ENCODE results near the gene BMP8A. TPM values are rescaled to one million over a fixed set of nuclear protein-coding genes. Genes with fewer than 3 reads are reported as not detected.
"Not testable (repeated sequence)": the region's sequence is repeated elsewhere in the genome, so short reads cannot be mapped to it uniquely, and the experiment has no call there.

Gene BMP8A
- total and polyA plus RNA-seq, 4 donors = 3.0 to 5.0 (median 4.1) TPM

- H3K4me1 ChIP-seq (ENCODE audit: control insufficient read depth, insufficient read depth, low read length); H3K4me3 ChIP-seq (ENCODE audit: low read depth, low read length); H3K9me3 ChIP-seq (ENCODE audit: control insufficient read depth, insufficient read depth, low read length); H3K27me3 ChIP-seq (ENCODE audit: control insufficient read depth, insufficient read depth, low read length); H3K36me3 ChIP-seq (ENCODE audit: control insufficient read depth, insufficient read depth, low read length); DNase-seq (ENCODE audit: low read depth in 4 of 6, low spot score in 6 of 6); H3K27ac ChIP-seq (ENCODE audit: low read depth, low read length): not testable (repeated sequence)
- WGBS (ENCODE audit: insufficient coverage) = no CpG with 5 or more reads among the region's 25 CpGs
Measured at GRCh38 chr1:39512234-39512847, 20.9 kb downstream of the BMP8A start.

GRCh38 chr1:39514710-39515124 is 23.3 kb downstream of the BMP8A start:
- H3K27ac ChIP-seq (ENCODE audit: low read depth, low read length); H3K4me3 ChIP-seq (ENCODE audit: low read depth, low read length); H3K4me1 ChIP-seq (ENCODE audit: control insufficient read depth, insufficient read depth, low read length); H3K27me3 ChIP-seq (ENCODE audit: control insufficient read depth, insufficient read depth, low read length); H3K9me3 ChIP-seq (ENCODE audit: control insufficient read depth, insufficient read depth, low read length); H3K36me3 ChIP-seq (ENCODE audit: control insufficient read depth, insufficient read depth, low read length): not testable (repeated sequence)
- WGBS (ENCODE audit: insufficient coverage) = 4% methylated on average over 18 of the region's 46 CpGs
- peak in 1 of 6 donors; percentile 27 for DNase-seq (ENCODE audit: low read depth in 4 of 6, low spot score in 6 of 6)

- H3K4me3 ChIP-seq (ENCODE audit: low read depth, low read length); H3K27ac ChIP-seq (ENCODE audit: low read depth, low read length); H3K9me3 ChIP-seq (ENCODE audit: control insufficient read depth, insufficient read depth, low read length); H3K36me3 ChIP-seq (ENCODE audit: control insufficient read depth, insufficient read depth, low read length); H3K4me1 ChIP-seq (ENCODE audit: control insufficient read depth, insufficient read depth, low read length); H3K27me3 ChIP-seq (ENCODE audit: control insufficient read depth, insufficient read depth, low read length): not testable (repeated sequence)
- peak in 2 of 6 donors; percentile 31 to 40 for DNase-seq (ENCODE audit: low read depth in 4 of 6, low spot score in 6 of 6)
- no CpG with 5 or more reads among the region's 78 CpGs for WGBS (ENCODE audit: insufficient coverage)
Measured at GRCh38 chr1:39515131-39516086, 24.0 kb downstream of the BMP8A start.

- H3K4me3 ChIP-seq (ENCODE audit: low read depth, low read length); H3K27me3 ChIP-seq (ENCODE audit: control insufficient read depth, insufficient read depth, low read length); H3K36me3 ChIP-seq (ENCODE audit: control insufficient read depth, insufficient read depth, low read length); H3K9me3 ChIP-seq (ENCODE audit: control insufficient read depth, insufficient read depth, low read length); H3K27ac ChIP-seq (ENCODE audit: low read depth, low read length); DNase-seq (ENCODE audit: low read depth in 4 of 6, low spot score in 6 of 6); H3K4me1 ChIP-seq (ENCODE audit: control insufficient read depth, insufficient read depth, low read length): not testable (repeated sequence)
- no CpG with 5 or more reads among the region's 4 CpGs for WGBS (ENCODE audit: insufficient coverage)
Measured at GRCh38 chr1:39516841-39517240, 25.4 kb downstream of the BMP8A start.

- DNase-seq (ENCODE audit: low read depth in 4 of 6, low spot score in 6 of 6); H3K27ac ChIP-seq (ENCODE audit: low read depth, low read length); H3K36me3 ChIP-seq (ENCODE audit: control insufficient read depth, insufficient read depth, low read length); H3K27me3 ChIP-seq (ENCODE audit: control insufficient read depth, insufficient read depth, low read length); H3K9me3 ChIP-seq (ENCODE audit: control insufficient read depth, insufficient read depth, low read length); H3K4me3 ChIP-seq (ENCODE audit: low read depth, low read length); H3K4me1 ChIP-seq (ENCODE audit: control insufficient read depth, insufficient read depth, low read length): not testable (repeated sequence)
- no CpG with 5 or more reads among the region's 7 CpGs for WGBS (ENCODE audit: insufficient coverage)
Measured at GRCh38 chr1:39517936-39518335, 26.5 kb downstream of the BMP8A start.

GRCh38 chr1:39519376-39519775 is 27.9 kb downstream of the BMP8A start:
- not testable (repeated sequence) for H3K4me1 ChIP-seq (ENCODE audit: control insufficient read depth, insufficient read depth, low read length); H3K27ac ChIP-seq (ENCODE audit: low read depth, low read length); H3K4me3 ChIP-seq (ENCODE audit: low read depth, low read length); H3K9me3 ChIP-seq (ENCODE audit: control insufficient read depth, insufficient read depth, low read length); DNase-seq (ENCODE audit: low read depth in 4 of 6, low spot score in 6 of 6); H3K27me3 ChIP-seq (ENCODE audit: control insufficient read depth, insufficient read depth, low read length)
- no CpG with 5 or more reads among the region's 5 CpGs for WGBS (ENCODE audit: insufficient coverage)
- peaks cover 12% of the 10 kb centered on the region for H3K36me3 ChIP-seq (ENCODE audit: control insufficient read depth, insufficient read depth, low read length)

- H3K4me3 ChIP-seq (ENCODE audit: low read depth, low read length); H3K27ac ChIP-seq (ENCODE audit: low read depth, low read length); DNase-seq (ENCODE audit: low read depth in 4 of 6, low spot score in 6 of 6); H3K4me1 ChIP-seq (ENCODE audit: control insufficient read depth, insufficient read depth, low read length); H3K9me3 ChIP-seq (ENCODE audit: control insufficient read depth, insufficient read depth, low read length); H3K27me3 ChIP-seq (ENCODE audit: control insufficient read depth, insufficient read depth, low read length): not testable (repeated sequence)
- 80% methylated on average over 1 of the region's 10 CpGs for WGBS (ENCODE audit: insufficient coverage)
- peaks cover 37% of the 10 kb centered on the region for H3K36me3 ChIP-seq (ENCODE audit: control insufficient read depth, insufficient read depth, low read length)
Measured at GRCh38 chr1:39522221-39522620, 30.8 kb downstream of the BMP8A start.

- H3K27ac ChIP-seq (ENCODE audit: low read depth, low read length) = no peak overlapping the region
- peaks cover 44% of the 10 kb centered on the region for H3K36me3 ChIP-seq (ENCODE audit: control insufficient read depth, insufficient read depth, low read length)
- H3K4me1 ChIP-seq (ENCODE audit: control insufficient read depth, insufficient read depth, low read length) = peaks cover 5% of the 10 kb centered on the region
- H3K27me3 ChIP-seq (ENCODE audit: control insufficient read depth, insufficient read depth, low read length) = no peaks in the 10 kb centered on the region
- no peaks in the 10 kb centered on the region for H3K9me3 ChIP-seq (ENCODE audit: control insufficient read depth, insufficient read depth, low read length)
- DNase-seq (ENCODE audit: low read depth in 4 of 6, low spot score in 6 of 6) = no peak
- no peak overlapping the region for H3K4me3 ChIP-seq (ENCODE audit: low read depth, low read length)
- 73% methylated on average over 12 of the region's 29 CpGs for WGBS (ENCODE audit: insufficient coverage)
Measured at GRCh38 chr1:39522661-39523567, 31.5 kb downstream of the BMP8A start.

- Histone ChIP-seq H3K36me3 (ENCODE audit: control insufficient read depth, insufficient read depth, low read length) (peaks cover 57% of the 10 kb centered on the region), H3K4me1 (ENCODE audit: control insufficient read depth, insufficient read depth, low read length) (peaks cover 5% of the 10 kb centered on the region), H3K9me3 (ENCODE audit: control insufficient read depth, insufficient read depth, low read length) (no peaks in the 10 kb centered on the region), H3K27me3 (ENCODE audit: control insufficient read depth, insufficient read depth, low read length) (no peaks in the 10 kb centered on the region), H3K4me3 (ENCODE audit: low read depth, low read length) (no peak overlapping the region), H3K27ac (ENCODE audit: low read depth, low read length) (no peak overlapping the region)
- 71% methylated on average over 5 of the region's 6 CpGs for WGBS (ENCODE audit: insufficient coverage)
- no peak for DNase-seq (ENCODE audit: low read depth in 4 of 6, low spot score in 6 of 6)
Measured at GRCh38 chr1:39524171-39524570, 32.7 kb downstream of the BMP8A start.
